ENCODE results near the gene EID1.

DNA sequence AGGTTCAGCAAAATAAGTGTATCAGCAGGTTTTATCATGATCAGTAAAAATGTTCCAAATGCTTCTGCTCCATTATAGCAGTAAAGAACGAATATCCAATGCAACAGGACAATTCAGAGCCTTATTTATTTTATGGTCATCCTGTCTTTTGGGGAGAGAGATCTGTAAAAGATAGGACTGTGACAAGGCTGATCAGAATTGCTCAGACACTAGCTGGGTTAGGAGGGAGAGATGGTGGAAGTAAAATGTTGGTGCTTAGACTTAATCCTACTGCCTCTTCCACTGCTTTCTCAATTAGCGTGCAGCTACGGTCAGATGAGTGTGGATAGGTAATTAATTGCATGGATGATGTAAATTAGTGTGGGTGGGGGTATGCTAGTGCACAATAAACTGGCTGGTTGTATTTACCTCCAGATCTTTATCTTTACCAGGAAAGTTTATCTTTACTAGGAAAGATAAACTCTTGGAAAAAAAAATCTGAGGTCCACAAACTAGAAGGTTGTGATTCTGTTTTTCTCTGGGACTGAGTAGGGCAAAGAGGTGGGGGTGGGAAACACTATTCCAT, 2.2 kb downstream of the EID1 start:
- TF ChIP-seq EZH2phosphoT487 (IDR thresholded peaks at IDR 0.05; ENCODE audit: borderline replicate concordance): no peak
- TF ChIP-seq, protein P1, sequence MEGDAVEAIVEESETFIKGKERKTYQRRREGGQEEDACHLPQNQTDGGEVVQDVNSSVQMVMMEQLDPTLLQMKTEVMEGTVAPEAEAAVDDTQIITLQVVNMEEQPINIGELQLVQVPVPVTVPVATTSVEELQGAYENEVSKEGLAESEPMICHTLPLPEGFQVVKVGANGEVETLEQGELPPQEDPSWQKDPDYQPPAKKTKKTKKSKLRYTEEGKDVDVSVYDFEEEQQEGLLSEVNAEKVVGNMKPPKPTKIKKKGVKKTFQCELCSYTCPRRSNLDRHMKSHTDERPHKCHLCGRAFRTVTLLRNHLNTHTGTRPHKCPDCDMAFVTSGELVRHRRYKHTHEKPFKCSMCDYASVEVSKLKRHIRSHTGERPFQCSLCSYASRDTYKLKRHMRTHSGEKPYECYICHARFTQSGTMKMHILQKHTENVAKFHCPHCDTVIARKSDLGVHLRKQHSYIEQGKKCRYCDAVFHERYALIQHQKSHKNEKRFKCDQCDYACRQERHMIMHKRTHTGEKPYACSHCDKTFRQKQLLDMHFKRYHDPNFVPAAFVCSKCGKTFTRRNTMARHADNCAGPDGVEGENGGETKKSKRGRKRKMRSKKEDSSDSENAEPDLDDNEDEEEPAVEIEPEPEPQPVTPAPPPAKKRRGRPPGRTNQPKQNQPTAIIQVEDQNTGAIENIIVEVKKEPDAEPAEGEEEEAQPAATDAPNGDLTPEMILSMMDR (conservative IDR thresholded peaks at IDR 0.05; ENCODE audit: low read length): no peak

Measured in Loucy (cell line).